H1 (cell line): ENCODE data around the gene ORMDL1.
A peak's percentile ranks its signal among the peaks of the same experiment; 100 is the strongest.

Source experiments
- CTCF ChIP-seq, 3 experiments: IDR thresholded peaks; 1 replicate in 2 of 3; 2 replicates in 1 of 3; pipeline versions ENCODE4 v1.5.1 to v1.6.1; 2011; ENCODE audit warnings: low read length in 3 of 3, mild to moderate bottlenecking in 3 of 3, inconsistent platforms in 2 of 3, low read depth in 1 of 3, moderate library complexity in 1 of 3; ENCODE audit not compliant: insufficient read depth in 1 of 3; ENCODE audit errors: control extremely low read depth in 1 of 3
- EP300 ChIP-seq, 2 experiments: IDR thresholded peaks; 1 replicate in 1 of 2; 2 replicates in 1 of 2; pipeline ENCODE4 v1.6.1; 2011 to 2012; ENCODE audit warnings: low read depth in 2 of 2, low read length in 2 of 2, mild to moderate bottlenecking in 2 of 2, borderline replicate concordance in 1 of 2, inconsistent platforms in 1 of 2, moderate library complexity in 1 of 2
- POLR2AphosphoS5 ChIP-seq: IDR thresholded peaks from 2 replicates; pipeline ENCODE4 v1.6.1; 2011; ENCODE audit warnings: low read depth, low read length
- TAF1 ChIP-seq: IDR thresholded peaks from 2 replicates; pipeline ENCODE4 v1.6.1; 2011; ENCODE audit warnings: mild to moderate bottlenecking, low read depth, low read length
- ZNF274 ChIP-seq: IDR thresholded peaks from 2 replicates; pipeline ENCODE4 v1.7.0; 2012; ENCODE audit warnings: low read length, borderline replicate concordance; ENCODE audit errors: extremely low read depth

- TF ChIP-seq CTCF (IDR thresholded peaks at IDR 0.05; ENCODE audit: control extremely low read depth in 1 of 3, insufficient read depth in 1 of 3, low read depth in 1 of 3, low read length in 3 of 3) = peak in 2 of 3 experiments; percentile 59 to 72; a peak in 3 of 4 replicates
- no peak for TF ChIP-seq TAF1
- no peak for TF ChIP-seq POLR2AphosphoS5
- no peak for TF ChIP-seq EP300 (IDR thresholded peaks at IDR 0.05; ENCODE audit: borderline replicate concordance in 1 of 2, low read depth in 2 of 2, low read length in 2 of 2)
- TF ChIP-seq ZNF274 = no peak
Observed at GRCh38 chr2:189751080-189751658, 33.0 kb downstream of the ORMDL1 start.
